Measurements from ENCODE around the gene DGKB. TPM values are rescaled to one million over a fixed set of nuclear protein-coding genes. Genes with fewer than 3 reads are reported as not detected.
"Not testable (repeated sequence)": the region's sequence is repeated elsewhere in the genome, so short reads cannot be mapped to it uniquely, and the experiment has no call there.

Gene DGKB
- total RNA-seq, 1 donor = not detected

- TF ChIP-seq CTCF (IDR thresholded peaks at IDR 0.05; ENCODE audit: insufficient read depth, low read depth, low read length) = no peak
- DNase-seq (ENCODE audit: low read depth) = no peak
- no peak overlapping the region for H3K4me3 ChIP-seq (ENCODE audit: low read depth, low read length)
These were observed 423.6 kb downstream of the DGKB start for GRCh38 chr7:14478834-14479510.

GRCh38 chr7:14461716-14462115, 440.8 kb downstream of the DGKB start:
- not testable (repeated sequence) for H3K4me3 ChIP-seq (ENCODE audit: low read depth, low read length); DNase-seq (ENCODE audit: low read depth)

GRCh38 chr7:14458846-14459245, 443.7 kb downstream of the DGKB start:
- not testable (repeated sequence) for DNase-seq (ENCODE audit: low read depth); H3K4me3 ChIP-seq (ENCODE audit: low read depth, low read length)

- H3K4me3 ChIP-seq (ENCODE audit: low read depth, low read length) = no peak overlapping the region
- DNase-seq (ENCODE audit: low read depth) = peak; percentile 82
- TF ChIP-seq CTCF (IDR thresholded peaks at IDR 0.05; ENCODE audit: insufficient read depth, low read depth, low read length) = peak; percentile 86
These were observed 444.7 kb downstream of the DGKB start for GRCh38 chr7:14457568-14458453.

- no peak for TF ChIP-seq CTCF (IDR thresholded peaks at IDR 0.05; ENCODE audit: insufficient read depth, low read depth, low read length)
- H3K4me3 ChIP-seq (ENCODE audit: low read depth, low read length) = no peak overlapping the region
- no peak for DNase-seq (ENCODE audit: low read depth)
These were observed 453.3 kb downstream of the DGKB start for GRCh38 chr7:14449291-14449690.

GRCh38 chr7:14446829-14447228, 455.7 kb downstream of the DGKB start:
- no peak for DNase-seq (ENCODE audit: low read depth)
- no peak overlapping the region for H3K4me3 ChIP-seq (ENCODE audit: low read depth, low read length)
- TF ChIP-seq CTCF (IDR thresholded peaks at IDR 0.05; ENCODE audit: insufficient read depth, low read depth, low read length) = no peak

- no peak for DNase-seq (ENCODE audit: low read depth)
- TF ChIP-seq CTCF (IDR thresholded peaks at IDR 0.05; ENCODE audit: insufficient read depth, low read depth, low read length) = no peak
- no peak overlapping the region for H3K4me3 ChIP-seq (ENCODE audit: low read depth, low read length)
These were observed 456.3 kb downstream of the DGKB start for GRCh38 chr7:14446219-14446618.

Data from fibroblast of villous mesenchyme (primary cell).